Measurements from ENCODE around the gene CCSER2.

The CCSER2 gene

DNA sequence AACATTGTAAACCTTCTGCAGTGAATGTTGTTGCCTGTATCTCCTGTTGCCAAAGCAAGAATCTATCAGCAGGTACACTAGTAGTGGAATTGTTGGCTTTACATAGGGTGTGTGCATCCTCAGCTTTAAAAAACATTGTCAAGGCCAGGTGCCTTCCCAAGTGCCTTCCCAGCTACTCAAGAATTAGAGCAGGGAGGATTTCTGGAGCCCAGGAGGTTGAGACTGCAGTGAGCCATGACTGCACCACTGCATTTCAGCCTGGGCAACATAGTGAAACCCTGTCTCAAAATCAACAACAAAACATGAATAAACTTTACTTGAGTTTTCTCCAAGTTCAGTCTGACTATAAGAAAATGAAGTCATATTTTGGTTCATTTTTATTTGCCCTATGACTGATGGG lies 217.3 kb downstream of the CCSER2 start:
- H3K79me2 ChIP-seq (ENCODE audit: control insufficient read depth, insufficient read depth, low read length, unreplicated experiment): no peaks in the 10 kb centered on the region
- H3K4me1 ChIP-seq (ENCODE audit: control insufficient read depth, insufficient read depth, low read length, unreplicated experiment): peaks cover 10% of the 10 kb centered on the region
- no peak overlapping the region for H3K27ac ChIP-seq (ENCODE audit: low read depth, low read length)
- peaks cover 45% of the 10 kb centered on the region for H3K27me3 ChIP-seq (ENCODE audit: insufficient read depth, low read length)
- H3K36me3 ChIP-seq (ENCODE audit: insufficient read depth, low read length): no peaks in the 10 kb centered on the region
- no peak overlapping the region for H3K4me3 ChIP-seq (ENCODE audit: low read depth, low read length)
- no peak overlapping the region for H2AFZ ChIP-seq (ENCODE audit: low read length, unreplicated experiment)

DNA sequence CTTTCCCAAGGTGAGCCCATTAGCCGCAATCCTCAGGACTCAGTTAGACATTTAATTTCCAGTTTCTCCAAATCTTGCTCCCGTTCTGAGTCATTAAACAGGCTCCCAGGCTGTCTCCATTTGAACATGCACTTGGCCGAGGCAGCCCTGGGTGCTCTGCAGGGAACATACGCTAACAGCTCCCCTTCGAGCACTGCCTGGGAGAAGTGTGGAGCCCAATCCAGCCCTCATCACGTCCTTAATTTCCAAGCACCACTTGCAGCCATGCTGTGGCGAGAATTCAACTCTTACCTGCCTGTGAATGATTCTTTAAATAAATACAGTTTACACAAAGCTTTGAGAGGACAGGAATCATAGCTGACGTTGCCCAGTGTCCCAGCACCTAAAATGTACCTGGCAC lies 218.2 kb downstream of the CCSER2 start:
- H2AFZ ChIP-seq (ENCODE audit: low read length, unreplicated experiment): no peak overlapping the region
- no peaks in the 10 kb centered on the region for H3K36me3 ChIP-seq (ENCODE audit: insufficient read depth, low read length)
- no peak overlapping the region for H3K4me3 ChIP-seq (ENCODE audit: low read depth, low read length)
- peaks cover 54% of the 10 kb centered on the region for H3K27me3 ChIP-seq (ENCODE audit: insufficient read depth, low read length)
- no peaks in the 10 kb centered on the region for H3K79me2 ChIP-seq (ENCODE audit: control insufficient read depth, insufficient read depth, low read length, unreplicated experiment)
- peaks cover 6% of the 10 kb centered on the region for H3K4me1 ChIP-seq (ENCODE audit: control insufficient read depth, insufficient read depth, low read length, unreplicated experiment)
- no peak overlapping the region for H3K27ac ChIP-seq (ENCODE audit: low read depth, low read length)

DNA sequence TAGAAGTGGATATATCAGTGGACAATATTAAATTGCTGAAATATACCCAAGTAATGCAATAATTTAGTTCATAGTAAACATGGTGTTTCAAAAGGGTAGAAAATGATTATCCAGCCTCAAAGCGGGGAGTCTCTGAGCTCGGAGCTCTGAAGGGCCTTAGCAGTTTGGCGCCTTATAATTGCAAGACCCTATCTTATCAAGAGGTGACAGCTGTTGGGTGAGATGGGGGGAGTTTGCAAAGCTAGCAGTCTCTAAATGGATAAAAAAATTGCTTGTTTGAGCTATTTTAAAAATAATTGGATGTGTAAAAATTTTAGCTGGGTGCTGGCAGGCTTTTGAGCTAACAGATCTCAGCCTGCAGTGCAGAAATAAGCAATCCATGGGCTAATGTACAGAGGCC lies 219.2 kb downstream of the CCSER2 start:
- H3K4me1 ChIP-seq (ENCODE audit: control insufficient read depth, insufficient read depth, low read length, unreplicated experiment): peaks cover 6% of the 10 kb centered on the region
- H3K36me3 ChIP-seq (ENCODE audit: insufficient read depth, low read length): no peaks in the 10 kb centered on the region
- H2AFZ ChIP-seq (ENCODE audit: low read length, unreplicated experiment): no peak overlapping the region
- H3K4me3 ChIP-seq (ENCODE audit: low read depth, low read length): no peak overlapping the region
- no peaks in the 10 kb centered on the region for H3K79me2 ChIP-seq (ENCODE audit: control insufficient read depth, insufficient read depth, low read length, unreplicated experiment)
- H3K27ac ChIP-seq (ENCODE audit: low read depth, low read length): no peak overlapping the region
- H3K27me3 ChIP-seq (ENCODE audit: insufficient read depth, low read length): peaks cover 64% of the 10 kb centered on the region

DNA sequence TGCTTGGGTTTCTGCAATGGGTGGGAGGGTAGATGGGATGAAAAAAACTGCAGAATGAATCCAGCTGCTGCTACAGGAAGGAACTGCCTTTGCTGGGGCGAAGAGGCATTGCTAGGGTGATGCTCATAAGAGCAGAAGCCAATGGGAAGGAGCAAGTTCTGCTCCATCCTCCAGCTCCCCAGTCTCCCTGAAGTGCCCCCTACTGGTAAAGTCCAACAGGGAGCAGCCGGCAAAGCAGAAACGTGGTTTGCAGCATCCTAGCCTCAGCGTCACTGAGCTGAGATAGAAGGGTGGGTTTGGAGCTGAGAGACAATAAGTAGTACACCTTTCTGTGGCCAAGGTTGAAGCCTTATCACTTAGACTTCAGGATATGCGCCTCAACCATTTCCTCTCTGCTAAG lies 220.5 kb downstream of the CCSER2 start:
- Histone ChIP-seq H3K27me3 (ENCODE audit: insufficient read depth, low read length) (peaks cover 64% of the 10 kb centered on the region), H3K4me1 (ENCODE audit: control insufficient read depth, insufficient read depth, low read length, unreplicated experiment) (peaks cover 5% of the 10 kb centered on the region), H2AFZ (ENCODE audit: low read length, unreplicated experiment) (no peak overlapping the region), H3K27ac (ENCODE audit: low read depth, low read length) (no peak overlapping the region), H3K36me3 (ENCODE audit: insufficient read depth, low read length) (no peaks in the 10 kb centered on the region), H3K4me3 (ENCODE audit: low read depth, low read length) (no peak overlapping the region), H3K79me2 (ENCODE audit: control insufficient read depth, insufficient read depth, low read length, unreplicated experiment) (no peaks in the 10 kb centered on the region)

DNA sequence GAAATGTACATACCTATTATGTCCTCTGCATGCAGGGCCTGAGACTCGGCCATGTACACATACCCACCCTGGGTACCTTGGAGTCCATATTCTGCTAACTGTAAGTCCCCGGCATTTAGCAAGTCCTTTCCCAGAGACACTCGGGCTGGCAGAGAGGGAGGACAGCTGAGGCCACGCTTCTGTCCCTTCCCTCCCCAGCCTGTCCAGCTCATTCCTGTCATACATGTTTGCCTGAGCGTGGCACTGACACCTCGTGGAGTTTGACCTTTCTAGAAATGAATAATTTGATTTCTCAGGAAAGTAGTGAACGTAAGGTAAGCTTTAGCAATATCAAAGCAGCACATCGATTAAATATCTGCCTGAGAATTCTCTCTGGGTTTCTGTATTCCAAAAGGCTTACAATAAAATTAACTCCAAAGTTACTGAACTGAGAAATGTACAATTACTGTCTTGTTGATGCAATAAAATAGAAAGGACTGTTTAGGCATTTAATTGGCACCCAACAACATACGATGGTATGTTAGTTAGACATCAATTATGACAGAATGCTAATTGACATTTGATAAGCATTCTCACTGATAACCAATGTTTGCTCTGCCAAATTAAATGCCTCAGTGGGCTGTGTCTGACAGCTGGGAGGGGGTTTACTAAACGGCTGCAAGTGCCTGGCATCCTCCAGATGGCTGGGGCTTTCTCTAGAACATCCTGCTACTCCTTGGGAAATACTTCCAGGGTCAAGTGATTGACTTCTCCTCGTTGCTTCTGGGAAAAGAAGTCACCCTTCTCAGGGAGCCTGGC lies 221.2 kb downstream of the CCSER2 start:
- H3K4me1 ChIP-seq (ENCODE audit: control insufficient read depth, insufficient read depth, low read length, unreplicated experiment): no peaks in the 10 kb centered on the region
- H3K27me3 ChIP-seq (ENCODE audit: insufficient read depth, low read length): peaks cover 64% of the 10 kb centered on the region
- H3K36me3 ChIP-seq (ENCODE audit: insufficient read depth, low read length): no peaks in the 10 kb centered on the region
- H2AFZ ChIP-seq (ENCODE audit: low read length, unreplicated experiment): no peak overlapping the region
- no peak overlapping the region for H3K4me3 ChIP-seq (ENCODE audit: low read depth, low read length)
- H3K27ac ChIP-seq (ENCODE audit: low read depth, low read length): no peak overlapping the region
- H3K79me2 ChIP-seq (ENCODE audit: control insufficient read depth, insufficient read depth, low read length, unreplicated experiment): no peaks in the 10 kb centered on the region

GRCh38 chr10:84550756-84551436 lies 222.5 kb downstream of the CCSER2 start:
- H3K27me3 ChIP-seq (ENCODE audit: insufficient read depth, low read length): peaks cover 58% of the 10 kb centered on the region
- H3K4me3 ChIP-seq (ENCODE audit: low read depth, low read length): no peak overlapping the region
- H3K27ac ChIP-seq (ENCODE audit: low read depth, low read length): no peak overlapping the region
- no peaks in the 10 kb centered on the region for H3K4me1 ChIP-seq (ENCODE audit: control insufficient read depth, insufficient read depth, low read length, unreplicated experiment)
- no peak overlapping the region for H2AFZ ChIP-seq (ENCODE audit: low read length, unreplicated experiment)
- H3K36me3 ChIP-seq (ENCODE audit: insufficient read depth, low read length): no peaks in the 10 kb centered on the region
- H3K79me2 ChIP-seq (ENCODE audit: control insufficient read depth, insufficient read depth, low read length, unreplicated experiment): no peaks in the 10 kb centered on the region

DNA sequence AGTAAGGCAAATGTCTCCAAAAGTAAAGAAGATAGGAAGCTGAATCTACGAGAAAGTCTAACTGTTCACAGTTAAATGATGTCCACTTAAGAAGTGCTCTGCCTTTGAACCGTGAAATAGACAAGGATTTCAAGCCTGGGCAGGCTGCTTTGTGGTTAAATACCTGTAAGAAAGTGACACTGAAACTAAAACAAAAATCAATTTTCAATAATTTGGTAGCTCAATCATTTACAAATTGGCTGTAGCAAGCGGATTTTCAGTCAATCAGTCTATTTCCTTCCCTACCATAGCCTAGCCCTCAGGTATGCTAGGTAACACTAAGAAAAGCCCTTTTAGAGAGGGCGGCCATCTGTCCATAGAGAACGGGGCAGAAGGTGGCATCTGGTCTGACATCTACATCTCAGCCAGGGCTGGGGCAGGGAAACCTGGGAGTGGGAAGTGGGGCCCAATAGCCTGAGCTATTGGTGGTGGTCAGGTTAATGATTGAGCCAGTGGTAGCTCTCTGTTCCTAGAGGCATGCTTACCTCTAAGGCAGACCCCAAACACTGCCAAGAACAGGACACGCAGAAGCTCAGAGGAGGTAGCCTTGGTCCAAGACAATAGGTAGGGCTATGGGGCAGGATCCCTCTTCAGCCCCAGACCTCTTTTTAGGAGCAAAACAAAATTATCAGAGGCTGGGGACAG lies 223.2 kb downstream of the CCSER2 start:
- Histone ChIP-seq H3K79me2 (ENCODE audit: control insufficient read depth, insufficient read depth, low read length, unreplicated experiment) (no peaks in the 10 kb centered on the region), H2AFZ (ENCODE audit: low read length, unreplicated experiment) (no peak overlapping the region), H3K27ac (ENCODE audit: low read depth, low read length) (no peak overlapping the region), H3K36me3 (ENCODE audit: insufficient read depth, low read length) (no peaks in the 10 kb centered on the region), H3K4me3 (ENCODE audit: low read depth, low read length) (no peak overlapping the region), H3K27me3 (ENCODE audit: insufficient read depth, low read length) (peaks cover 51% of the 10 kb centered on the region), H3K4me1 (ENCODE audit: control insufficient read depth, insufficient read depth, low read length, unreplicated experiment) (no peaks in the 10 kb centered on the region)

GRCh38 chr10:84552478-84552877 lies 224.1 kb downstream of the CCSER2 start:
- H3K4me1 ChIP-seq (ENCODE audit: control insufficient read depth, insufficient read depth, low read length, unreplicated experiment): no peaks in the 10 kb centered on the region
- no peaks in the 10 kb centered on the region for H3K79me2 ChIP-seq (ENCODE audit: control insufficient read depth, insufficient read depth, low read length, unreplicated experiment)
- H3K27ac ChIP-seq (ENCODE audit: low read depth, low read length): no peak overlapping the region

GRCh38 chr10:84562592-84562991 lies 234.2 kb downstream of the CCSER2 start:
- H3K79me2 ChIP-seq (ENCODE audit: control insufficient read depth, insufficient read depth, low read length, unreplicated experiment): no peaks in the 10 kb centered on the region
- no peak overlapping the region for H3K4me3 ChIP-seq (ENCODE audit: low read depth, low read length)
- no peaks in the 10 kb centered on the region for H3K4me1 ChIP-seq (ENCODE audit: control insufficient read depth, insufficient read depth, low read length, unreplicated experiment)
- H3K27me3 ChIP-seq (ENCODE audit: insufficient read depth, low read length): peaks cover 28% of the 10 kb centered on the region
- H2AFZ ChIP-seq (ENCODE audit: low read length, unreplicated experiment): no peak overlapping the region
- no peak overlapping the region for H3K27ac ChIP-seq (ENCODE audit: low read depth, low read length)
- H3K36me3 ChIP-seq (ENCODE audit: insufficient read depth, low read length): no peaks in the 10 kb centered on the region

More at GRCh38 chr10:84552478-84552877, 224.1 kb downstream of the CCSER2 start:
- Histone ChIP-seq H2AFZ (ENCODE audit: low read length, unreplicated experiment) (no peak overlapping the region), H3K27me3 (ENCODE audit: insufficient read depth, low read length) (peaks cover 48% of the 10 kb centered on the region), H3K36me3 (ENCODE audit: insufficient read depth, low read length) (no peaks in the 10 kb centered on the region), H3K4me3 (ENCODE audit: low read depth, low read length) (no peak overlapping the region)

DNA sequence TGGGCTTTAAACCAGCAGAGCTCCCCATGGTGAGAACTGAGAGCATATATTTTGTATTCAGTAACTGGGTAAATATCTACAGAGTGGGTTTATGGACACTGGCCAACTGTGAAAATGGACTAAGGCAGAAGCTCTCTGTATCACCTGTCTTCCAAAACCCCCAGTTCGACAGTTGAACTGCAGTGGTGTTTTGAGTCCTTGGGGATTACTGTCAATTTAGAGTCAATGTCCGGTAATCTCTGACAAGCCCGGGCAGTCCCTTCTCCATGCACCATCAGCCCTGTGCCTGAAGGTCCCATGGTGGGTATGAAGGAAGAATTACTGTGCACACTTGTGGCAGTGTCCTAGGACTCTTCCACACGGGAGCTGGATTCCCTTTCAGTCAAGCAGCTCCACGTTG lies 235.0 kb downstream of the CCSER2 start:
- Histone ChIP-seq H3K79me2 (ENCODE audit: control insufficient read depth, insufficient read depth, low read length, unreplicated experiment) (no peaks in the 10 kb centered on the region), H3K4me3 (ENCODE audit: low read depth, low read length) (no peak overlapping the region), H3K4me1 (ENCODE audit: control insufficient read depth, insufficient read depth, low read length, unreplicated experiment) (no peaks in the 10 kb centered on the region), H2AFZ (ENCODE audit: low read length, unreplicated experiment) (no peak overlapping the region), H3K36me3 (ENCODE audit: insufficient read depth, low read length) (no peaks in the 10 kb centered on the region), H3K27me3 (ENCODE audit: insufficient read depth, low read length) (peaks cover 28% of the 10 kb centered on the region), H3K27ac (ENCODE audit: low read depth, low read length) (no peak overlapping the region)

All from ACC112 (cell line).